Measurements from ENCODE around the gene SIGLEC6.

- no peak for TF ChIP-seq POLR2AphosphoS5 (IDR thresholded peaks at IDR 0.05; ENCODE audit: low read depth, low read length)
- no peak for TF ChIP-seq TAF1 (IDR thresholded peaks at IDR 0.05; ENCODE audit: borderline replicate concordance, insufficient read depth, low read length)
- peak; percentile 48; the same call in 1 of the 2 replicates for TF ChIP-seq SIN3A (IDR thresholded peaks at IDR 0.05; ENCODE audit: borderline replicate concordance, insufficient read depth, low read length)
- TF ChIP-seq, protein P1, sequence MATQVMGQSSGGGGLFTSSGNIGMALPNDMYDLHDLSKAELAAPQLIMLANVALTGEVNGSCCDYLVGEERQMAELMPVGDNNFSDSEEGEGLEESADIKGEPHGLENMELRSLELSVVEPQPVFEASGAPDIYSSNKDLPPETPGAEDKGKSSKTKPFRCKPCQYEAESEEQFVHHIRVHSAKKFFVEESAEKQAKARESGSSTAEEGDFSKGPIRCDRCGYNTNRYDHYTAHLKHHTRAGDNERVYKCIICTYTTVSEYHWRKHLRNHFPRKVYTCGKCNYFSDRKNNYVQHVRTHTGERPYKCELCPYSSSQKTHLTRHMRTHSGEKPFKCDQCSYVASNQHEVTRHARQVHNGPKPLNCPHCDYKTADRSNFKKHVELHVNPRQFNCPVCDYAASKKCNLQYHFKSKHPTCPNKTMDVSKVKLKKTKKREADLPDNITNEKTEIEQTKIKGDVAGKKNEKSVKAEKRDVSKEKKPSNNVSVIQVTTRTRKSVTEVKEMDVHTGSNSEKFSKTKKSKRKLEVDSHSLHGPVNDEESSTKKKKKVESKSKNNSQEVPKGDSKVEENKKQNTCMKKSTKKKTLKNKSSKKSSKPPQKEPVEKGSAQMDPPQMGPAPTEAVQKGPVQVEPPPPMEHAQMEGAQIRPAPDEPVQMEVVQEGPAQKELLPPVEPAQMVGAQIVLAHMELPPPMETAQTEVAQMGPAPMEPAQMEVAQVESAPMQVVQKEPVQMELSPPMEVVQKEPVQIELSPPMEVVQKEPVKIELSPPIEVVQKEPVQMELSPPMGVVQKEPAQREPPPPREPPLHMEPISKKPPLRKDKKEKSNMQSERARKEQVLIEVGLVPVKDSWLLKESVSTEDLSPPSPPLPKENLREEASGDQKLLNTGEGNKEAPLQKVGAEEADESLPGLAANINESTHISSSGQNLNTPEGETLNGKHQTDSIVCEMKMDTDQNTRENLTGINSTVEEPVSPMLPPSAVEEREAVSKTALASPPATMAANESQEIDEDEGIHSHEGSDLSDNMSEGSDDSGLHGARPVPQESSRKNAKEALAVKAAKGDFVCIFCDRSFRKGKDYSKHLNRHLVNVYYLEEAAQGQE (IDR thresholded peaks at IDR 0.05; ENCODE audit: insufficient read depth in 1 of 2, low read depth in 2 of 2, low read length in 2 of 2): peak; percentile 99 to 100
- no peak for TF ChIP-seq FOXP2 (optimal IDR thresholded peaks at IDR 0.05; ENCODE audit: borderline replicate concordance, extremely low read depth, extremely low read length, insufficient read depth)
Measured at GRCh38 chr19:51552996-51553725, 21.7 kb upstream of the SIGLEC6 start.
